ENCODE measurements around the gene C9orf57. TPM values are rescaled to one million over a fixed set of nuclear protein-coding genes. Genes with fewer than 3 reads are reported as not detected.

Gene C9orf57
- total and polyA plus RNA-seq, 2 donors (not counting 1 experiment from before 2014, with no cell fraction given), result not detected

DNA sequence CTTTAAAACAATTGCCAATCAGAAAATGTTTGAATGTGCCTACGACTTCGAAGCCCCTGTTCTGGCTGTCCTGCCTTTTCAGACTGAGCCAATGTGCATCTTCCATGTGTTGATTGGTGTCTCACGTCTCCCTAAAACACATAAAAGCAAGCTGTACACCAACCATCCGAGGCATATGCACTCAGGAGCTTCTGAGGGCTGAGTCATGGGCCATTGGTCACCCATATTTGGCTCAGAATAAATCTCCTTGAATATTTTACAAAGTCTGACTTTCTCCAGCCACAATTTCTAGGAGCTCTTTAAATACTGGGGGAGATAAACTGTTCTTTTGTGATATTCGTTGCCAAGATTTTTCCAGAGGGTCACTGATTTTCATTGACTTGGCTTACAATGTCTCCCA is 53.9 kb downstream of the C9orf57 start:
- Histone ChIP-seq H3K4me1 (ENCODE audit: control insufficient read depth in 2 of 2, insufficient read depth in 2 of 2, low read length in 2 of 2) (no peaks in the 10 kb centered on the region), H3K36me3 (replicated peaks in 1 of 2; ENCODE audit: control extremely low read depth in 1 of 2, control insufficient read depth in 1 of 2, extremely low read depth in 1 of 2, insufficient read depth in 2 of 2, low read length in 1 of 2) (no peaks in the 10 kb centered on the region), H3K9me3 (ENCODE audit: control extremely low read depth in 1 of 3, control insufficient read depth in 2 of 3, insufficient read depth in 1 of 3, low read length in 2 of 3) (no peaks in the 10 kb centered on the region), H2AFZ (ENCODE audit: insufficient read depth, low read depth, low read length, poor library complexity, severe bottlenecking) (no peak overlapping the region), H3K27me3 (replicated peaks in 1 of 4; ENCODE audit: control extremely low read depth in 1 of 4, control insufficient read depth in 3 of 4, insufficient read depth in 4 of 4, low read length in 3 of 4) (no peaks in the 10 kb centered on the region), H3K4me3 (ENCODE audit: control extremely low read depth in 1 of 5, extremely low read depth in 1 of 5, insufficient read depth in 1 of 5, low read depth in 2 of 5, low read length in 4 of 5) (no peak overlapping the region), H3K9ac (ENCODE audit: low read length) (no peak overlapping the region), H4K20me1 (ENCODE audit: control insufficient read depth, insufficient read depth, low read length, poor library complexity, severe bottlenecking) (no peaks in the 10 kb centered on the region), H3K79me2 (ENCODE audit: control insufficient read depth, insufficient read depth, low read length) (no peaks in the 10 kb centered on the region), H3K27ac (ENCODE audit: low read length in 2 of 2) (no peak overlapping the region), H3K4me2 (replicated peaks; ENCODE audit: low read depth, low read length, poor library complexity, severe bottlenecking) (no peak overlapping the region)
- H3K4me1 Mint-ChIP-seq, result no peaks in the 10 kb centered on the region
- ATAC-seq (ENCODE audit: low read depth) (no peak), DNase-seq (no peak)
- ChIA-PET POLR2A (no interaction called here), CTCF (interaction anchor here (1.0 to 1.4 kb wide), 2 partner anchors 18 to 33 kb away, joined by 4 to 6 read pairs; no protein-coding TSS in a partner anchor)
- no peak overlapping the region for H3K27ac Mint-ChIP-seq
- intact Hi-C loops (cut with micrococcal nuclease), result no loop called here
- no peaks in the 10 kb centered on the region for H3K27me3 Mint-ChIP-seq
- TF ChIP-seq, protein P1, sequence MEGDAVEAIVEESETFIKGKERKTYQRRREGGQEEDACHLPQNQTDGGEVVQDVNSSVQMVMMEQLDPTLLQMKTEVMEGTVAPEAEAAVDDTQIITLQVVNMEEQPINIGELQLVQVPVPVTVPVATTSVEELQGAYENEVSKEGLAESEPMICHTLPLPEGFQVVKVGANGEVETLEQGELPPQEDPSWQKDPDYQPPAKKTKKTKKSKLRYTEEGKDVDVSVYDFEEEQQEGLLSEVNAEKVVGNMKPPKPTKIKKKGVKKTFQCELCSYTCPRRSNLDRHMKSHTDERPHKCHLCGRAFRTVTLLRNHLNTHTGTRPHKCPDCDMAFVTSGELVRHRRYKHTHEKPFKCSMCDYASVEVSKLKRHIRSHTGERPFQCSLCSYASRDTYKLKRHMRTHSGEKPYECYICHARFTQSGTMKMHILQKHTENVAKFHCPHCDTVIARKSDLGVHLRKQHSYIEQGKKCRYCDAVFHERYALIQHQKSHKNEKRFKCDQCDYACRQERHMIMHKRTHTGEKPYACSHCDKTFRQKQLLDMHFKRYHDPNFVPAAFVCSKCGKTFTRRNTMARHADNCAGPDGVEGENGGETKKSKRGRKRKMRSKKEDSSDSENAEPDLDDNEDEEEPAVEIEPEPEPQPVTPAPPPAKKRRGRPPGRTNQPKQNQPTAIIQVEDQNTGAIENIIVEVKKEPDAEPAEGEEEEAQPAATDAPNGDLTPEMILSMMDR (IDR thresholded peaks at IDR 0.05), result no peak
- no peak for TF ChIP-seq EZH2 (IDR thresholded peaks at IDR 0.05; ENCODE audit: borderline replicate concordance, insufficient read depth, low read depth, low read length, poor library complexity, severe bottlenecking)
- no peak overlapping the region for H3K4me3 Mint-ChIP-seq
- no peaks in the 10 kb centered on the region for H3K9me3 Mint-ChIP-seq (ENCODE audit: insufficient read depth)
- WGBS (ENCODE audit: insufficient coverage), result no CpG with 5 or more reads among the region's 5 CpGs

DNA sequence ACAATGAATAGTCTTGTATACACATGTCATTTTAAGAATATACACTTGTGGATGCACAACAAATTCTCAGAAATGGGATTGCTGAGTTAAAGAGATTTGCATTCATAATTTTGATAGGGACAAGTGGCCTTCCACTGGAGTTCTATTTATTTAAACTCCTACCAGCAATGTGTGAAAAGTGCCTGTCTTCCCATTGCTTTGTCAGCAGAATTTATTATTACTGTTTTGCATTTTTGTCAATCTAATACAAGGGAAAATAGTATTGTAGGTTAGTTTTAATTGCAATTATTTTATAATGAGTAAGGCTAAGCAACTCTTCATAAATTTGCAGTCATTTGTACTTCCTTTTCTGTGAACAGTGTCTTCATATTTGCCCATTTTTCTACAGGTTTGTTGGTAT is 55.0 kb downstream of the C9orf57 start:
- Histone ChIP-seq H3K79me2 (ENCODE audit: control insufficient read depth, insufficient read depth, low read length) (no peaks in the 10 kb centered on the region), H3K4me1 (ENCODE audit: control insufficient read depth in 2 of 2, insufficient read depth in 2 of 2, low read length in 2 of 2) (no peaks in the 10 kb centered on the region), H3K9ac (ENCODE audit: low read length) (no peak overlapping the region), H2AFZ (ENCODE audit: insufficient read depth, low read depth, low read length, poor library complexity, severe bottlenecking) (no peak overlapping the region), H4K20me1 (ENCODE audit: control insufficient read depth, insufficient read depth, low read length, poor library complexity, severe bottlenecking) (no peaks in the 10 kb centered on the region), H3K9me3 (ENCODE audit: control extremely low read depth in 1 of 3, control insufficient read depth in 2 of 3, insufficient read depth in 1 of 3, low read length in 2 of 3) (no peaks in the 10 kb centered on the region), H3K27ac (ENCODE audit: low read length in 2 of 2) (no peak overlapping the region), H3K27me3 (replicated peaks in 1 of 4; ENCODE audit: control extremely low read depth in 1 of 4, control insufficient read depth in 3 of 4, insufficient read depth in 4 of 4, low read length in 3 of 4) (no peaks in the 10 kb centered on the region), H3K4me2 (replicated peaks; ENCODE audit: low read depth, low read length, poor library complexity, severe bottlenecking) (no peak overlapping the region), H3K4me3 (ENCODE audit: control extremely low read depth in 1 of 5, extremely low read depth in 1 of 5, insufficient read depth in 1 of 5, low read depth in 2 of 5, low read length in 4 of 5) (no peak overlapping the region), H3K36me3 (replicated peaks in 1 of 2; ENCODE audit: control extremely low read depth in 1 of 2, control insufficient read depth in 1 of 2, extremely low read depth in 1 of 2, insufficient read depth in 2 of 2, low read length in 1 of 2) (no peaks in the 10 kb centered on the region)
- DNase-seq (no peak), ATAC-seq (ENCODE audit: low read depth) (no peak)
- no peak overlapping the region for H3K27ac Mint-ChIP-seq
- intact Hi-C loops (cut with micrococcal nuclease), result no loop called here
- ChIA-PET CTCF (no interaction called here), POLR2A (no interaction called here)
- no peaks in the 10 kb centered on the region for H3K27me3 Mint-ChIP-seq
- no peaks in the 10 kb centered on the region for H3K4me1 Mint-ChIP-seq
- no peak for TF ChIP-seq EZH2 (IDR thresholded peaks at IDR 0.05; ENCODE audit: borderline replicate concordance, insufficient read depth, low read depth, low read length, poor library complexity, severe bottlenecking)
- TF ChIP-seq, protein P1 (IDR thresholded peaks at IDR 0.05), result no peak
- no peaks in the 10 kb centered on the region for H3K9me3 Mint-ChIP-seq (ENCODE audit: insufficient read depth)
- H3K4me3 Mint-ChIP-seq, result no peak overlapping the region

Small RNA genes lying within 50 kb of the gene (small RNA-seq; reads per million reads assigned to genes)
- gene HSPB1P1 (ENCODE audit: insufficient read length, low read depth, low replicate concordance), result not detected

Other genes starting within 250 kb of the C9orf57 start
- 24.3 and 24.4 TPM in 2 replicates for gene ABHD17B, start 149.4 kb downstream of the C9orf57 start, total RNA-seq
- 11.3 and 19.1 TPM in 2 replicates for gene ABHD17B, start 149.4 kb downstream of the C9orf57 start, polyA plus RNA-seq
- gene C9orf85, start 149.0 kb downstream of the C9orf57 start, total RNA-seq, result 9.4 and 9.6 TPM in 2 replicates
- 4.3 and 7.7 TPM in 2 replicates for gene C9orf85, start 149.0 kb downstream of the C9orf57 start, polyA plus RNA-seq
- gene GDA, start 88.8 kb upstream of the C9orf57 start, total RNA-seq, result not detected in 2 replicates
- gene GDA, start 88.8 kb upstream of the C9orf57 start, polyA plus RNA-seq, result 0.09 TPM in 1 of 2 replicates, not detected in the other